Testis (tissue), 3 donors: ENCODE data around the gene C3orf49. TPM values are rescaled to one million over a fixed set of nuclear protein-coding genes. Genes with fewer than 3 reads are reported as not detected.

Source experiments
- DNase-seq: peaks from one replicate; pipeline ENCODE4 v3.0.0-alpha.2; 2019
- H3K27ac ChIP-seq, 2 donors: fragments of 200-600 bp; sonication (generic); one replicate each; pipeline ENCODE4 v1.5.1; 2019
- H3K27me3 ChIP-seq: fragments of 200-600 bp; sonication (generic); one replicate; pipeline ENCODE4 v1.5.1; 2019
- H3K36me3 ChIP-seq: fragments of 200-600 bp; sonication (generic); one replicate; pipeline ENCODE4 v1.5.1; 2017; ENCODE audit warnings: low read depth; ENCODE audit errors: missing control alignments
- H3K4me1 ChIP-seq: fragments of 200-600 bp; sonication (generic); one replicate; pipeline ENCODE4 v1.5.1; 2019
- H3K4me3 ChIP-seq, 2 donors: fragments of 200-600 bp; sonication (generic); one replicate each; pipeline ENCODE4 v1.5.1; 2017 to 2019
- H3K9me3 ChIP-seq: fragments of 200-600 bp; sonication (generic); one replicate; pipeline ENCODE4 v1.5.1; 2017
- POLR2A ChIP-seq: fragments of 450-650 bp; IDR thresholded peaks from one replicate; pipeline ENCODE4 v1.6.1; 2017; ENCODE audit warnings: antibody characterized with exemption, mild to moderate bottlenecking, moderate library complexity
- WGBS, 2 donors: methylation state at CpG; one replicate each; pipeline ENCODE4 v1.1.5; 2018; 5-methylcytosine and 5-hydroxymethylcytosine counted together
- intact Hi-C: fragments of 100-400 bp; cut with DNase I; formaldehyde crosslinking; loops from one replicate; pipeline ENCODE4 v1.15.1; 2023; ENCODE audit warnings: low total_unique reads
- polyA plus RNA-seq: library from polyadenylated mRNA; stranded (reverse); fragments of 350-450 nt; fragmentation: Illumina TruSeq; extraction: RNeasy Lipid Tissue Mini Kit (QIAGEN cat#74804); gene quantifications from one replicate; pipeline ENCODE4 v1.2.3, GENCODE V29; 2014; ENCODE audit warnings: low read depth, low replicate concordance; ENCODE audit not compliant: insufficient read depth
- total RNA-seq, 2 donors: library from RNA; depleted of rRNA; stranded (reverse); fragments of >200 nt; gene quantifications; one replicate each; pipeline ENCODE4 v1.2.3, GENCODE V29; 2016
- TF ChIP-seq, protein P1 (sequence below), 3 experiments: fragments of 450-650 bp in 2 of 3; fragments of 200-600 bp in 1 of 3; sonication (generic) in 1 of 3; IDR thresholded peaks; one replicate each; pipeline ENCODE4 v1.5.1; 2016 to 2019; ENCODE audit warnings: antibody characterized with exemption in 3 of 3, mild to moderate bottlenecking in 2 of 3, moderate library complexity in 1 of 3

C3orf49 gene
- total and polyA plus RNA-seq, 3 donors from 2014 or later = 0.63 to 0.93 (median 0.66) TPM

DNA sequence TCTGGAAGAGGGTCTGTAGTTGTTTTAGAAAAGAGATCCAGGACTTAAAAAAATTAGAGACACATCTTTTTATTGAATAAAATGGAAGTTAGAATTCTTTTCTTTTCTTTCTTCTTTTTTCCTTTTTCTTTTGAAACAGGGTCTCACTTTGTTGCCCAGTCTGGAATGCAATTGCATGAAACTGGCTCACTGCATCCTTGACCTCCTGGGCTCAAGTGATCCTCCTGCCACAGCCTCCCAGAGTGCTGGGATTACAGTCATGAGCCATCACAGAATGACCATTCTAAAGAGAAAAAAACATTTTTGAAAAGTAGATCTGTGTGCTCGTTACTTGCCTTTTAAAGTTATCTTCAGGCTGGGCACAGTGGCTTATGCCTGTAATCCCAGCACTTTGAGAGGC, 48.1 kb downstream of the C3orf49 start:
- Histone ChIP-seq H3K27ac (no peak overlapping the region), H3K4me1 (peaks cover 14% of the 10 kb centered on the region), H3K27me3 (no peaks in the 10 kb centered on the region), H3K36me3 (no peaks in the 10 kb centered on the region), H3K4me3 (no peak overlapping the region), H3K9me3 (no peaks in the 10 kb centered on the region)
- intact Hi-C loops = no loop called here
- no peak for DNase-seq
- TF ChIP-seq POLR2A = no peak
- TF ChIP-seq, protein P1, sequence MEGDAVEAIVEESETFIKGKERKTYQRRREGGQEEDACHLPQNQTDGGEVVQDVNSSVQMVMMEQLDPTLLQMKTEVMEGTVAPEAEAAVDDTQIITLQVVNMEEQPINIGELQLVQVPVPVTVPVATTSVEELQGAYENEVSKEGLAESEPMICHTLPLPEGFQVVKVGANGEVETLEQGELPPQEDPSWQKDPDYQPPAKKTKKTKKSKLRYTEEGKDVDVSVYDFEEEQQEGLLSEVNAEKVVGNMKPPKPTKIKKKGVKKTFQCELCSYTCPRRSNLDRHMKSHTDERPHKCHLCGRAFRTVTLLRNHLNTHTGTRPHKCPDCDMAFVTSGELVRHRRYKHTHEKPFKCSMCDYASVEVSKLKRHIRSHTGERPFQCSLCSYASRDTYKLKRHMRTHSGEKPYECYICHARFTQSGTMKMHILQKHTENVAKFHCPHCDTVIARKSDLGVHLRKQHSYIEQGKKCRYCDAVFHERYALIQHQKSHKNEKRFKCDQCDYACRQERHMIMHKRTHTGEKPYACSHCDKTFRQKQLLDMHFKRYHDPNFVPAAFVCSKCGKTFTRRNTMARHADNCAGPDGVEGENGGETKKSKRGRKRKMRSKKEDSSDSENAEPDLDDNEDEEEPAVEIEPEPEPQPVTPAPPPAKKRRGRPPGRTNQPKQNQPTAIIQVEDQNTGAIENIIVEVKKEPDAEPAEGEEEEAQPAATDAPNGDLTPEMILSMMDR (IDR thresholded peaks at IDR 0.05) = no peak
- WGBS, 2 donors = 94 to 96% methylated on average over 1 of the region's 1 CpG

DNA sequence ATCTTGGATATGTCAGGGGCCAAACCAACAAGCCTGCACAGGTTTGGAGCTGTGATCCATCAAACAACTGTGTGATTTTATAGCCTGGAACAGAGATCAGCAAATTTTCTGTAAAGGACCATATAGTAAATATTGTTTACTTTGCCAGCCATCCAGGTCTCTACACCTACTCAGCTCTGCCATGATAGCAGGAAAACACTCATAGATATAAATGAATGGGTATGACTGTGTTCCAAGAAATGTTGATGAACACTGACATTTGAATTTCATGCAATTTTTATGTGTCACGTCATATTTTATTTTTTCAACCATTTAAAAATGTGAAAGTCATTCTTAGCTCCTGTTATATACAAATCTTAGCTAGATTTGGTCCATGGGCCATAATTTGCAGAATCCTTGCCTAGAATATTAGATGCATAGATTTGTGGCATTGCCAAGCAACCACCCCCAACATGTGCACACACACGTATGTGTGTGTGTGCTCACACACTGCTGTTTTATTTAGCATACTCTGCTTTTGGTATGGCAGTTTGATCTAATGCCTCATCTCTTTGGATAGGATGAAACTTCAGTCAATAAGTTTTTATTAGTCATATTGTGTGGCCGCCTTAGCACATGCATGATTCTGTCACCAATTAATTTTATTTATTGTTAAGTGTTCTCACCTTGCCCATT, 51.0 kb downstream of the C3orf49 start:
- DNase-seq = no peak
- H3K4me1 ChIP-seq = peaks cover 3% of the 10 kb centered on the region
- no peak for TF ChIP-seq POLR2A
- TF ChIP-seq, protein P1 (IDR thresholded peaks at IDR 0.05) = no peak
- intact Hi-C loops = no loop called here
- no peak overlapping the region for H3K27ac ChIP-seq
- no peaks in the 10 kb centered on the region for H3K36me3 ChIP-seq
- no peaks in the 10 kb centered on the region for H3K9me3 ChIP-seq
- H3K4me3 ChIP-seq = no peak overlapping the region
- H3K27me3 ChIP-seq = no peaks in the 10 kb centered on the region
- WGBS, 2 donors = 80 to 90% methylated on average over 3 of the region's 3 CpGs

DNA sequence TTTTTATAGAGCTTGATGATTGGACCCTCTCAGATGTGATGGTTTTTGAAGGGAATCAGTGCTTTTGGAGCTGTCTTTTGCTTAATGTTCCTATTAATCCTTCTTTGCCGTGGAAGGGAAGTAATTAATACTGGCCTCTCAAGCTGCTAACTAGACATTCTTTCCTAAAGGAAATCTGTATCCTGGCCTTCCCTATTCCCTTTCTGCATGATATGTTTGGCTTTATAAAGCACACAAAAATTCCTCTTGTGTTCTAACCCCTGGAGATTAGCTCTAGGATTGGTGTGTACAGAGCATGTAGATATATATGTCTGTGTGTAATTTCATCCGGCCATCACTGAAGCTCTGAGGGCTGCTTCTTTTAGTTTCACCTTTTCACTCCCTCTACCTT, 51.5 kb downstream of the C3orf49 start:
- Histone ChIP-seq H3K4me3 (no peak overlapping the region), H3K27ac (no peak overlapping the region), H3K4me1 (no peaks in the 10 kb centered on the region), H3K27me3 (no peaks in the 10 kb centered on the region), H3K9me3 (no peaks in the 10 kb centered on the region), H3K36me3 (no peaks in the 10 kb centered on the region)
- intact Hi-C loops = no loop called here
- 64 to 65% methylated on average over 2 of the region's 2 CpGs for WGBS, 2 donors
- DNase-seq = no peak
- TF ChIP-seq POLR2A = no peak
- TF ChIP-seq, protein P1 (IDR thresholded peaks at IDR 0.05) = no peak

DNA sequence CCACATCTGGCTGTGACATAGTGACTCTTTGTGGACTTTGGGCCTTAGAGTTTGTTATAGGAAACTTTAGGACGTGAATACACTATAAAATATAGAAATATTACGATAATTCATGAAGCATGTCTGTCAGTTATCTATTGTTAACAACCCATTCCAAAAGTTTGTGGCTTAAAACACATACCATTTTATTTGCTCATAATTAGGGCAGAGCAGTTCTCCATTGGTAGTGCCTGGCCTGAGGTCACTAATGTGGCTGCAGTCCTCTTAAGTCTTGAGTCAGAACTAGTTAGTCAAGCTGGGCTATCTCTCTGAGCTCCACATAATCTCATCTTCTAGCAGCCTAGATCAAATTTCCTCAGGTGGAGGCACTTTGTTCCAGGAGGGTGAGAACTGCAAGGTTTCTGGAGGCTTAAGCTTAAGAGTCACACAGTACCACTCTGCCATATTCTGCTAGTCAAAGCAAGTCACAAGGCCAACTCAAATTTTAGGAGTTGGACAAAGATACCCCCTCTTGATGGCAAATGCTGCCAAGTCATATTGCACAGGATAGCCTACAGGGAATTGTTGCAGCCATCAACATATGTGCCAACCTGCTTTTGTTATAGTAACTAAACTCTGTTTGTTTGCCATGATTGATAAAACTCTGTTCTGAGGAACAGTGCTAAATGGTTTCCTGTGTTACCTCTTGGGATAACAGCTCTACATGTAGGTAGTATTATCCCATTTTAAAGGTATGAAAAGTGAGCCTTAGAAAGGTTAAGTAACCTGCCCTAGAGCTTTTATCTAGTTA, 53.2 kb downstream of the C3orf49 start:
- no peak overlapping the region for H3K27ac ChIP-seq
- no peaks in the 10 kb centered on the region for H3K4me1 ChIP-seq
- H3K27me3 ChIP-seq = no peaks in the 10 kb centered on the region
- H3K36me3 ChIP-seq = no peaks in the 10 kb centered on the region
- H3K4me3 ChIP-seq = no peak overlapping the region
- intact Hi-C loops = no loop called here
- no peak for DNase-seq
- 91 to 97% methylated on average over 2 of the region's 2 CpGs for WGBS, 2 donors
- no peaks in the 10 kb centered on the region for H3K9me3 ChIP-seq
- TF ChIP-seq, protein P1 (IDR thresholded peaks at IDR 0.05) = no peak
- no peak for TF ChIP-seq POLR2A
